Neuron (in vitro differentiated cells): ENCODE results near the gene CLVS2.

ENCODE experiments used
- H2AFZ ChIP-seq: one replicate; pipeline ENCODE4 v1.6.1; 2013; ENCODE audit warnings: low read depth, mild to moderate bottlenecking, inconsistent platforms, low read length, moderate library complexity
- H3K27me3 ChIP-seq: one replicate; pipeline ENCODE4 v1.6.1; 2013; ENCODE audit warnings: low read length; ENCODE audit not compliant: insufficient read depth
- H3K36me3 ChIP-seq: one replicate; pipeline ENCODE4 v1.6.1; 2013; ENCODE audit warnings: low read length; ENCODE audit not compliant: insufficient read depth
- H3K4me1 ChIP-seq: one replicate; pipeline ENCODE4 v1.6.1; 2013; ENCODE audit warnings: low read length; ENCODE audit not compliant: insufficient read depth
- H3K4me3 ChIP-seq: 2 replicates; pipeline ENCODE4 v1.5.1; 2013; ENCODE audit warnings: mild to moderate bottlenecking, low read length, moderate library complexity
- H3K9me3 ChIP-seq: one replicate; pipeline ENCODE4 v1.6.1; 2013; ENCODE audit warnings: low read length

The CLVS2 gene

DNA sequence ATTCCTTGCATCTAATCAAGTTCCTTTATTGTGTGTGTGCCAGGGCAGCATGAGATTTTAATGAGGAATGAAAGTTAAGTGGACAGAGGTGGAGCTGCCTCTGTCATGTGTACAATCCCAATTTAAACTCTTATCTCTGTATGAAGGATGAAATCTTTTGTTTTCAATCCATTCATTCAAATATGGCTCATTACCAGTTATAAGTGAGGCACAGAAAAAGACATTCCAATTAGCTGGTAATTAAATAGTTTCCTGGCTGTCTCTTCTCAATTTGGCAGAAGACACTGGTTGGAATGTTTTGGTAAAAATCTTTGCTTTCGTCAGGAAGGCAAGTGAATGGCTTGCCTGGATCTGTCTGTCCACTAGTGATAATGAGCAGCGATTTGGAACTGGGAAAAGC, 46.4 kb downstream of the CLVS2 start:
- H3K27me3 ChIP-seq, result no peaks in the 10 kb centered on the region
- no peak overlapping the region for H3K4me3 ChIP-seq
- no peak overlapping the region for H2AFZ ChIP-seq
- no peaks in the 10 kb centered on the region for H3K9me3 ChIP-seq
- H3K4me1 ChIP-seq, result no peaks in the 10 kb centered on the region
- H3K36me3 ChIP-seq, result no peaks in the 10 kb centered on the region

DNA sequence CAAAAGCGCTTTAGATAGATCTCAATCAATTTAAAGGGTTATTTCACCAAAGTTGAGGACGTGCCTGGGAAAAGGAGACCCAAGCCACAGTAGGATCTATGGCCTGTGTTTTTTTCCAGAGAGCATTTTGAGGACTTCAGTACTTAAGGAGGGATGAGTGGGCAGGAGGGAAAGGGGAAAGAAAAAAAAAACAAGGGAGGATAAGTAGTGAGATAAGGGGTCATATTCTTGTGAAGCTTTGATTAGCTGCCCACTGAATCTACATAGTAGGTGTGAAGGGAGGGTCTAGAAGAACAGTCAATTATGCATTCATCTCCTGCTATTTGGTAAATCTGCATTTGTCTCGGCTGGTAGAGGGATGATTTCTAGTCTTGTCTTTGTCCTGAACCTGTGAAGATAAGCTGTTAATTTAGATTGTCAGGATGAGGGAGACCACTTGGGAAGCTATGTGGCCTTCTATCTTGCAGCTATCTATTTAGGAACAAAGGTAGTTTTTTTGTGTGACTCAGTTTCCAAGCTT, 48.4 kb downstream of the CLVS2 start:
- no peaks in the 10 kb centered on the region for H3K4me1 ChIP-seq
- H3K9me3 ChIP-seq, result no peaks in the 10 kb centered on the region
- no peaks in the 10 kb centered on the region for H3K27me3 ChIP-seq
- no peak overlapping the region for H3K4me3 ChIP-seq
- H3K36me3 ChIP-seq, result no peaks in the 10 kb centered on the region
- no peak overlapping the region for H2AFZ ChIP-seq

DNA sequence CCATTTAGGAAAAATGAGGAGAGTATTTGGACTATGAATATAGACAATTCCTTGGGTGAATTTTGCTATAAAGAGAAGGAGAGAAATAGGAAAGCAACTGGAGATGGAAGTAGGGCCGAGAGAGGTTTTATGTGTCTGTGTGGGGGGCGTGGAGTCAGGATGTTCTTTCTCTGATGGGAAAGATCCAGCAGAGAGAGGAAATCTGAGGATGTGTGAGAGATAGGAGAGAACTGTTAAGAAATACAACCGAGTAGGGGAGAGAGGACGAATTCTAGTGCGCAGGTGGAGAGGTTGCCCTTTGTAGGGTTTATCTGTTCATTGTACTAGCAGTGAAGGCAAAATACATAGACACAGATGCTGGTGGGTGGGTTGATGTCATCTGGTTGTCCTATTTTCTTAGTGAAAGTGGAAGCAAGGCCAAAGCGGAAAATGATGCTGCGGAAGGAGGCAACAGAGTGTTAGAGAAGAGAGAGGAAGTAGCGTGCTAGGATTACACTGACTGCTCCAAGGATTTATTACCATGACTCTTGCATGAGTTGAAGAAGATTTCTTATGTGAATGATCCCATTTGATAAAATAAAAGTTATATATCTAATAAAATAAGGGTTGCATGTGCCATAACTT, 57.7 kb downstream of the CLVS2 start:
- Histone ChIP-seq H3K27me3 (no peaks in the 10 kb centered on the region), H3K4me3 (no peak overlapping the region), H3K4me1 (no peaks in the 10 kb centered on the region), H3K36me3 (no peaks in the 10 kb centered on the region), H2AFZ (no peak overlapping the region), H3K9me3 (no peaks in the 10 kb centered on the region)

DNA sequence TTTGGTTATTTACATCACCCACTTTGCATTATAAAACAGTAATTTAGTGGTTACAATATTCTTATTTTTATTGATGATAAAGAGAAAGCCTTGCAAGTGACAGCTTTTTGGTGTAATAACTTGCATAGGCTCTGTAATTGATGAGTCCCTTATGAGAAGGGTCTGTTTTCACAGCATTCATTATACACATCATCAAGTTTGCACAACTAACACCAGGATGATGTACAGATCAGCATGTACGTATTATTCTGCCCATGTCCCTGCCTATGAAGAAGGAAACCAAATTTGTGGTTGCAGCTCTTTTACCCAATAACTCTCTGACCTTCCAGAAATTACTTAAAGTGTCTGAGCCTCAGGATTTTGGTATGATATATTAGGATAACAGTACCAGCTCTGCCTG, 59.2 kb downstream of the CLVS2 start:
- Histone ChIP-seq H3K36me3 (no peaks in the 10 kb centered on the region), H3K9me3 (no peaks in the 10 kb centered on the region), H3K27me3 (no peaks in the 10 kb centered on the region), H2AFZ (no peak overlapping the region), H3K4me1 (no peaks in the 10 kb centered on the region), H3K4me3 (no peak overlapping the region)

DNA sequence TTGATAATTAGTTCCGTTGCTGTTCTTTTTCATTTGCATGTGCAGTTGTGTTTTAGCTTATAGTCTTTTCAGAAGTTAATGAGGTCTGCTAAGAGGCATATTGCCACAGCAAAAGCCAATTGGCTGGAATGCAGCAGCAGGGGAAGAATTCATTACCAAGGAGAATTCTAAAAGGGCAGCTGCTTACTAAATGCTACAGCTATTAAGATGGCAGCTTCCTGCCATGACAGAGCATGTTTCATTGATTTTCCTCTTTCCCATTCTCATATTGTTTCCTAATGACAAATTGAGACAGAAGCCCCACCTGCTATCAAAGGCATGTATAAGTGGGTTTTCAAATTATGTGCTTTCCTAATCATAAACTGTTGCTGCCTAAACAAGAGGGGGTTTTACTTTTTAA, 66.6 kb downstream of the CLVS2 start:
- Histone ChIP-seq H3K27me3 (no peaks in the 10 kb centered on the region), H3K4me1 (peaks cover 10% of the 10 kb centered on the region), H3K4me3 (no peak overlapping the region)

DNA sequence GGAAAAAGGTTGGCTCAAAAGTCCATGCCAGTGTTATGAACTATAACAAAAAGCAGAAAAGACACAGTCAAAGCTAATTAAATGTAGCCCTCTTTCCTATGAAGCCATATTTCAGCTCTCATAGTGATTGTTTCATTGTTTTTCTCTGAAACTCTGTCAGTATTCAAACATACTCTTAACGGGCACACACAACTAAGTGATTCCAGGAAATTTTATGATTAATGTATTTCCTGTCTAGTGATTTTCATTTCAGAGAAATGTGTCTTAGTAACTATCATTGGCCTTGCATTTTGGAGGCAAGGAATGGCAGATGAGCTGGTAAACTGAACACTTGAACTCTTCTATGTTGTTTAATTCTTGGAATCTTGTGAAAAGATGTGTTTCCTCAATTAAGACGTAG, 68.0 kb downstream of the CLVS2 start:
- Histone ChIP-seq H3K4me3 (no peak overlapping the region), H3K4me1 (peaks cover 10% of the 10 kb centered on the region), H3K9me3 (no peaks in the 10 kb centered on the region), H3K27me3 (no peaks in the 10 kb centered on the region), H2AFZ (no peak overlapping the region), H3K36me3 (no peaks in the 10 kb centered on the region)

More for the DNA sequence above, 66.6 kb downstream of the CLVS2 start:
- Histone ChIP-seq H2AFZ (peak overlapping the region; percentile 84), H3K9me3 (no peaks in the 10 kb centered on the region), H3K36me3 (no peaks in the 10 kb centered on the region)

DNA sequence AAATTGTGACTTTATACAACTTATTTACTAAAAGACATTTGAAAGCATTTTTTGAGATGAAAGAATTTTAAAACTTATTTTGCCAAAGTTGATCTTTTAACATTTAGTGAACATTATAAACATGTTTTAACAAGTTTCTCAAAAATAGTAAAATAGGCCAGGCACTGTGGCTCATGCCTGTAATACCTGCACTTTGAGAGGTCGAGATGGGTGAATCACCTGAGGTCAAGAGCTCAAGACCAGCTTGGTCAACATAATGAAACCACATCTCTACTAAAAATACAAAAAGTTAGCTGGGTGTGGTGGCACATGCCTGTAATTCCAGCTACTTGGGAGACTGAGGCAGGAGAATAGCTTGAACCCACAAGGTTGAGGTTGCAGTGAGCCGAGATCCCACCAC, 78.6 kb downstream of the CLVS2 start:
- Histone ChIP-seq H3K9me3 (no peaks in the 10 kb centered on the region), H3K4me3 (no peak overlapping the region), H2AFZ (no peak overlapping the region), H3K27me3 (no peaks in the 10 kb centered on the region), H3K36me3 (no peaks in the 10 kb centered on the region), H3K4me1 (no peaks in the 10 kb centered on the region)

DNA sequence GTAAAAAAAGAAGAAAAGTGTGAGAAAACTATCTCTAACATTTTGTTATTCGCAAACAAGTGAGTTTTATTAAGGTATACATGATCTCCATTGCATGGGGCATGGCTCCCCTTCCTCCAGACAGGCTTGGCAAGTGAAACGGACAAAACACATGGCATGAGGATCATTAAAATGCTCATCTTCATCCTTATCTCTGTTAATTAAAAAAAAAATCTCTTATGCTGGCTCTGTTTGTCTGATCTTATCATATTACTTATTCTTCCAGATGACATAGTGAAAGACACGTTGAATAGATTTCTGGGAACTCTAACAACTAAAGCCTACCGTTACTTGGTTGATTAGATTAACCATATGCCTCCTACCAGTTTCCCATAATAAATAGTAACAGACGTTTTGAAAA, 89.4 kb downstream of the CLVS2 start:
- Histone ChIP-seq H2AFZ (no peak overlapping the region), H3K9me3 (no peaks in the 10 kb centered on the region), H3K4me3 (no peak overlapping the region), H3K36me3 (no peaks in the 10 kb centered on the region), H3K4me1 (no peaks in the 10 kb centered on the region), H3K27me3 (no peaks in the 10 kb centered on the region)

DNA sequence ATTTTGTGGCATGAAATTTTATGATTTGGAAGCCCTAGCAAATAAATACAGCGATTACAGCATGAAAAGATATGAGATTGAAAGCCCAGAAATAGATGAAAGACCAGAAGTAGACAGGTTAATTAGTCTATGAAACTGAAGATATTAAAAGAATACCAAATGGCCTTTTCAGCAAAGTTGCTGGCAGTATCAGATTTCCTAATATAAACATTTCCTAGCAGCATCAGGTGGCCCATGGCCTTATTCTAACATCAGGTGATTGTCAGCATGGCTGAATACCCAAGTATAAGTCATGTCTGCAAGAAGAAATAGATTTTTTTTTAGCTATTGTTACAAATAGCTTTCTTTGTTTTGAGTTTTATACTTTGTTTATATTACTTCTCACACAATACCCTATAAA, 93.2 kb downstream of the CLVS2 start:
- H3K9me3 ChIP-seq, result no peaks in the 10 kb centered on the region

DNA sequence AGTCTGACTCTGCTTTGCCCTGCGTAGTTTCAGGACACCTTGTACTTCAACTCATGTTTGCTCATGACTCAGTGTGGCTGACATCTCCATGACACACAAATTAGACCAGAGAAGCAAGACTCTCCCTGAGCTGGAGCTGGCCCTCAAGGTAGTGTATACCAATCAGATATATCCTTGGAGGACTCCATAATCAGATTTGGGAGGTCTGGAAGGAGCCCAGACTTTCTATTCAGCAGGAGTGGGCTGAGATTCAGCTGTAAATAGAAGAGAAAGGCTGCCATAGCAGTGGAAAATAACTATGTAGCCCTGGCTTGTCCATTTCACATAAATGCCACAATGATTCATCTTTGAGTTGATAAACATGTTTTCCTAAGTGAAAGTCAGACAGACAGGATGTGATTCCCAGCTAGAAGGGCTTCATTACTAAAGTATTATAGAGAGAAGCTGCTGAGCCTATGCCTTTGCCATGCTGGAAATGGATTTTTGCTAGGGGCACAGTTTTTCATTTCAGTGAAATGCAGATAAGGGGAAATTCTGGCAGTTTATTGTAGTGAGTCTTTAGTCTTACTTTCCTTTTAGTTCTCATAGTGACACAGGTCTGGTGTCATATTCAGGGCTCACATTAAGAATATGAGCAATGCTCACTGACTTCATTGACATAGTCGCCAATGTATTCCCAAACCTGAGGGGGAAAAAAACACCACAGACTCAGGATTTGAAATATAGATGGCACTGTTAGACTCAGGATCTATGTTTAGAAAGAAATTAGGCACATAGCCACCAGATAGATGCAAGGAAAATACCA, 95.3 kb downstream of the CLVS2 start:
- H3K4me3 ChIP-seq, result no peak overlapping the region
- H3K27me3 ChIP-seq, result no peaks in the 10 kb centered on the region
- H3K4me1 ChIP-seq, result no peaks in the 10 kb centered on the region
- H3K36me3 ChIP-seq, result no peaks in the 10 kb centered on the region
- H2AFZ ChIP-seq, result no peak overlapping the region
- no peaks in the 10 kb centered on the region for H3K9me3 ChIP-seq

More for the DNA sequence above, 93.2 kb downstream of the CLVS2 start:
- Histone ChIP-seq H2AFZ (no peak overlapping the region), H3K36me3 (no peaks in the 10 kb centered on the region), H3K4me1 (no peaks in the 10 kb centered on the region), H3K27me3 (no peaks in the 10 kb centered on the region), H3K4me3 (no peak overlapping the region)

DNA sequence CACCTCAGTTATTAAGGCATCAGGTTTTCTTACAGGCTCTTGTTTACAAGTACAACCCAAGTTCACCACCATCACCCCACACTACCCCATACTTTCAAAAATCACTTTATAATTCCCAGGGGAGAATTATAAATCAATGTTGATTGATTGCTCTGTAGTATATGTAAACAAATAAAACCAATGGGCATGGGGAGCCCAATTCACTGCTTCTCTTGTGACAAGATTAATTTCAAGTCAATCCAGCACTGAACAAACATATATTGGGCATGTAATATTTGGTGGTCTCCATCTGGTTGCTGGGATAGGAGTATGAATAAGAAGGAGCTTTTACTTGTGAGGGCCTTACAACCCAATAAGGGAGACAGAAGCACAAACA, 95.8 kb downstream of the CLVS2 start:
- Histone ChIP-seq H3K4me3 (no peak overlapping the region), H3K36me3 (no peaks in the 10 kb centered on the region), H3K4me1 (no peaks in the 10 kb centered on the region), H2AFZ (no peak overlapping the region), H3K9me3 (no peaks in the 10 kb centered on the region), H3K27me3 (no peaks in the 10 kb centered on the region)

DNA sequence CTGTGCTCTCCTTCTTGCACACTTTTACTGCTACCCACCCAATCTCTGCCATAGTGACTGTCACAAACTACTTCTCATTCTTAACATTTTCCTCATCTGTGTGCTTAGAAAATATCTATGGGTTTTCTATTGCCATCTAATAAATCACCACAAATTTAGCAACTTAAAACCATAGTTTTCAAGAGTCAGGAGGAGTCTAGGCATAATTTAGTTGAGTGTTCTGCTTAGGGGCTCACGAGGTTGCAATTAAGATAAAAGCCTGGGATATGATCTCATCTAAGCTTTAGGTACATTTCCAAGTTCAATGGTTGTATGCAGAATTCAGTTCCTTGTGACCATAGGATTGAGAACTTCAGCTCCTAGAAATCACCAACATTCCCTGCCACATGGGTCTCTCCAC, 98.8 kb downstream of the CLVS2 start:
- H3K27me3 ChIP-seq, result no peaks in the 10 kb centered on the region
- no peak overlapping the region for H3K4me3 ChIP-seq
- H3K4me1 ChIP-seq, result no peaks in the 10 kb centered on the region
- H2AFZ ChIP-seq, result no peak overlapping the region
- no peaks in the 10 kb centered on the region for H3K9me3 ChIP-seq
- no peaks in the 10 kb centered on the region for H3K36me3 ChIP-seq

DNA sequence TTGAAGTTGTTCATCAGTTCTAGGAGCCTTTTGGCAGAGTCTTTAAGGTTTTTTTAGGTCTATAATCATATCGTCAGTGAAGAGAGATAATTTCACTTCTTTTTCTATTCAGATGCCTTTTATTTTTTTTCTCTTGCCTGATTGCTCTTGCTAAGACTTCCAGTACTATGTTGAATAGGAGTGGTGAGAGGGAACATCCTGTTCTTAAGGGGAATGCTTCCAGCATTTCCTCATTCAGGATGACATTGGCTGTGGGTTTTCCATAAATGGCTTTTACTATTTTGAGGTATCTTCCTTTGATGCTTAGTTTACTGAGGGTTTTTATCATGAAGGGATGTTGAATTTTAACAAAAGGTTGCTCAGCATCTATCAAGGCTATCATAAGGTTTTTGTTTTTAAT, 109.5 kb downstream of the CLVS2 start:
- H3K4me3 ChIP-seq, result no peak overlapping the region
- no peaks in the 10 kb centered on the region for H3K9me3 ChIP-seq
- no peaks in the 10 kb centered on the region for H3K27me3 ChIP-seq
- no peak overlapping the region for H2AFZ ChIP-seq
- H3K36me3 ChIP-seq, result no peaks in the 10 kb centered on the region
- H3K4me1 ChIP-seq, result no peaks in the 10 kb centered on the region
